Common myeloid progenitor, CD34-positive (primary cell): ENCODE data around the gene ACTN1.

Experiments used
- CTCF ChIA-PET: fragments of 350-600 bp; sonication (Branson Sonifier 250); formaldehyde crosslinking; loops from one replicate; lab custom pipeline; 2021; ENCODE audit warnings: antibody characterized with exemption; lab: Charles Lee
- POLR2A ChIA-PET: fragments of 350-600 bp; sonication (Branson Sonifier 250); formaldehyde crosslinking; loops from one replicate; lab custom pipeline; 2021; ENCODE audit warnings: antibody characterized with exemption; lab: Charles Lee
- DNase-seq, 3 donors: peaks; one replicate each; pipeline versions ENCODE4 v3.0.0 to v3.0.0-alpha.2; 2013
- H3K27ac ChIP-seq, 2 experiments: 1 replicate in 1 of 2; 2 replicates in 1 of 2; pipeline ENCODE4 v1.7.0; 2013; ENCODE audit warnings: inconsistent platforms in 2 of 2, low read length in 2 of 2, mild to moderate bottlenecking in 2 of 2, low read depth in 1 of 2, moderate library complexity in 1 of 2; ENCODE audit not compliant: severe bottlenecking in 2 of 2, insufficient read depth in 1 of 2, poor library complexity in 1 of 2
- H3K27me3 ChIP-seq, 5 experiments: replicated peaks in 2 of 5; 1 replicate in 3 of 5; 2 replicates in 2 of 5; pipeline versions ENCODE4 v1.6.1 to v1.7.0; 2013; ENCODE audit warnings: low read length in 4 of 5, mild to moderate bottlenecking in 2 of 5, moderate library complexity in 2 of 5, inconsistent platforms in 1 of 5; ENCODE audit not compliant: insufficient read depth in 5 of 5, control insufficient read depth in 4 of 5
- H3K36me3 ChIP-seq, 4 experiments: 1 replicate in 2 of 4; 2 replicates in 2 of 4; pipeline versions ENCODE4 v1.6.1 to v1.7.0; 2013; ENCODE audit warnings: low read length in 3 of 4, control low read depth in 1 of 4, mild to moderate bottlenecking in 1 of 4; ENCODE audit not compliant: control insufficient read depth in 4 of 4, insufficient read depth in 4 of 4
- H3K4me1 ChIP-seq, 4 experiments: 1 replicate in 3 of 4; 2 replicates in 1 of 4; pipeline versions ENCODE4 v1.6.1 to v1.7.1; 2013; ENCODE audit warnings: low read length in 3 of 4, mild to moderate bottlenecking in 3 of 4, control low read depth in 1 of 4, inconsistent platforms in 1 of 4, moderate library complexity in 1 of 4; ENCODE audit not compliant: control insufficient read depth in 4 of 4, insufficient read depth in 4 of 4; ENCODE audit errors: control extremely low read depth in 1 of 4
- H3K4me3 ChIP-seq, 7 experiments: 1 replicate in 4 of 7; 2 replicates in 3 of 7; pipeline versions ENCODE4 v1.5.1 to v1.7.0; 2013; ENCODE audit warnings: mild to moderate bottlenecking in 7 of 7, low read length in 6 of 7, moderate library complexity in 6 of 7, inconsistent platforms in 2 of 7, low read depth in 2 of 7, control low read depth in 1 of 7; ENCODE audit not compliant: insufficient read depth in 4 of 7, control insufficient read depth in 1 of 7; ENCODE audit errors: extremely low read depth in 1 of 7
- H3K9me3 ChIP-seq, 5 experiments: 1 replicate in 4 of 5; 2 replicates in 1 of 5; pipeline versions ENCODE4 v1.6.1 to v1.7.1; 2013; ENCODE audit warnings: low read length in 4 of 5, mild to moderate bottlenecking in 2 of 5, inconsistent platforms in 1 of 5, low read depth in 1 of 5, moderate library complexity in 1 of 5; ENCODE audit not compliant: control insufficient read depth in 4 of 5, insufficient read depth in 2 of 5; ENCODE audit errors: control extremely low read depth in 1 of 5
- WGBS: methylation state at CpG from one replicate; pipeline ENCODE4 v1.1.5; 2013; ENCODE audit not compliant: insufficient coverage; 5-methylcytosine and 5-hydroxymethylcytosine counted together

The ACTN1 gene

DNA sequence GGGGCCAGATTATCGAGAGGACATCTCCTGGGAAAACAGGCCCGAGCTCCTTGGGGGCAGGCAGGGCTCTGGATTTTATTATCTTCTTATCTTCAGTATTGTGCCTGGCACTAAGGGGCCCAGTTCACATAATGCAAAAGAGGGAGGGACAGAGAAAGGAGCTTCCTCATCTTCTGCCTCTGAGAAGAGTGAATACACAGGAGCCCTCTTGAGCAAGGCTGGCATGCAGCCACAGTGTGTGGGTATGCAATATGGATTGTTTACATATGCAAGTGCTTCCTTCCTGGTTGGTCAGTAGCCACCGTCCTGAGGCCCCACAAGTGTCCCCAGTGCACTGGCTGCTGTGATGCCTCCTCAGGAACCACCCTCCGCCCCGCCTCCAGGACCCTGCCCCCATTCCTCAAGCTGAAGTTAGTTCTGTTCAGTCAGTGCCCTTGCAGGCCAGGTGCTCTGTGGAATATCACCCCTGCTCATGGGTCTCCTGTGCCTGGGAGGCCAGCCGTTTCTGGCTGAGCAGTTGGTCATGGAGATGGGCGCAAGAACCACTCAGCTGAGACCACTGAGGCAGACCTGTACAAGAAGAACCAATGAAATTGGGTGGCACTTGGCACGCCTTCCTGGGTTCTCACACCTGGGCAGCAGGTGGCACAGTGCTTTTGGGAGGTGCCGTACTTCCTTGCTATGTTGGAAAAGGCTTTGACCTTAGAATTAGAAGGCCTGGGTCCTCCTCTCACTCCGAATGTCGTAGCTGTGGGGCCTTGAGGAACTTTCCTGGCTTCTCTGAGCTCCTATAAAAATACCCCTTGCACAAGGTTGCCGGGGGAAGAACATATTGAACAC, 35.1 kb upstream of the ACTN1 start:
- CTCF ChIA-PET, result interaction anchor here (0.8 to 1.3 kb wide), 5 partner anchors 10 to 165 kb away, joined by 3 to 4 read pairs (median 3); no protein-coding TSS in a partner anchor
- DNase-seq, result peak; percentile 34 to 89 (median 87)

GRCh38 chr14:69012256-69012953, 33.3 kb upstream of the ACTN1 start:
- no peaks in the 10 kb centered on the region for H3K27me3 ChIP-seq
- H3K27ac ChIP-seq, result no peak overlapping the region
- DNase-seq, result no peak
- WGBS, result 100% methylated on average over 2 of the region's 5 CpGs
- H3K9me3 ChIP-seq, result no peaks in the 10 kb centered on the region
- no peaks in the 10 kb centered on the region for H3K36me3 ChIP-seq
- peaks cover 0 to 14% (median 13%) of the 10 kb centered on the region in 4 experiments for H3K4me1 ChIP-seq
- ChIA-PET POLR2A (no interaction called here), CTCF (interaction anchor here (0.6 to 1.4 kb wide), 6 partner anchors 12 to 536 kb away, joined by 3 to 4 read pairs (median 3); no protein-coding TSS in a partner anchor)
- H3K4me3 ChIP-seq, result no peak overlapping the region

More for the DNA sequence above, 35.1 kb upstream of the ACTN1 start:
- 70% methylated on average over 12 of the region's 12 CpGs for WGBS
- Histone ChIP-seq H3K4me3 (no peak overlapping the region), H3K4me1 (peaks cover 0 to 14% (median 13%) of the 10 kb centered on the region in 4 experiments), H3K27me3 (no peaks in the 10 kb centered on the region), H3K9me3 (no peaks in the 10 kb centered on the region), H3K27ac (no peak overlapping the region), H3K36me3 (no peaks in the 10 kb centered on the region)
- POLR2A ChIA-PET, result no interaction called here

DNA sequence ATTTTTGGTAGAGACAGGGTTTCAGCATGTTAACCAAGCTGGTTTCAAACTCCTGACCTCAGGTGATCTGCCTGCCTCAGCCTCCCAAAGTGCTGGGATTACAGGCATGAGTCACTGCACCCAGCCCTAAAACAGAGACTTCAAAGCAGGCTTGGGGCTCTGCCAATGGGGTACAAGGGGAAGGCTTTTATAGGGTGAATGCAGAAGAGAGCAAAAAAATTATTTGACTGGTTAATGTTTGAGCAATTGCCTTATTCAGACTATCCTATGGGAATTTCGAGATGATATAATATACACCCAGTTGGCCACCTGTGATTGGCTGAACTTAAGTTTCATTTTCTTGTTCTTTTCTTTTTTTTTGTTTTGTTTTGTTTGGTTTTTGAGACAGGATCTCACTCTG, 31.5 kb upstream of the ACTN1 start:
- POLR2A ChIA-PET, result no interaction called here
- Histone ChIP-seq H3K4me3 (no peak overlapping the region), H3K27me3 (no peaks in the 10 kb centered on the region), H3K9me3 (no peaks in the 10 kb centered on the region), H3K36me3 (no peaks in the 10 kb centered on the region), H3K27ac (no peak overlapping the region), H3K4me1 (peaks cover 0 to 15% (median 14%) of the 10 kb centered on the region in 4 experiments)
- no peak for DNase-seq
- CTCF ChIA-PET, result interaction anchor here (1.1 to 1.3 kb wide), 2 partner anchors 101 to 142 kb away, joined by 3 read pairs; no protein-coding TSS in a partner anchor
- WGBS, result 100% methylated on average over 1 of the region's 1 CpG

DNA sequence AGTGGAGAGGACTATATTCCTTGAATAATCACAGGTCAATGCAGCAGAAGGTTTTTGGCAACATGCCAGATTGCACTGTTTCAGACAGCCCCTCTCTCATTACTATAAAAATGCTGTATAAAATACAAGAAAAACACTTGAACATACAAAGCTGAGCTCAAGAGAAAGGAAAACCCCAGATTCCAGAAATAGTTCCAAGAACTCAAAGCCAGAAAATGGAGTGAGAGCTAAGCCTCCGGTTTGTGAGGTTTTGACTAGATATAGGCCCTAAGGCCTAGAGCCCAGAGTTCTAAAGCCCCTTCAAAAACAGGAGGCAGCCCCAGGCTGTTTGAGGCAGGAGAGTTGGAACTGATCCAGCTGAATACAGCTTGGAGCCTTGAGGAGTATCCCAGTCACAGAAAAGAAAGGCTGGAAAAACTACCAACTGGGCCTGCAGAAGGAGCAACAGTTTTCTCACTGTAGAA, 29.4 kb upstream of the ACTN1 start:
- CTCF ChIA-PET, result interaction anchor here (0.9 kb wide), 1 partner anchor 23 kb away, joined by 3 read pairs; no protein-coding TSS in a partner anchor
- WGBS, result 100% methylated on average over 1 of the region's 1 CpG

GRCh38 chr14:69006346-69006745, 27.2 kb upstream of the ACTN1 start:
- Histone ChIP-seq H3K4me1 (peaks cover 0 to 2% (median 0%) of the 10 kb centered on the region in 4 experiments), H3K27ac (no peak overlapping the region), H3K4me3 (no peak overlapping the region), H3K9me3 (no peaks in the 10 kb centered on the region), H3K36me3 (no peaks in the 10 kb centered on the region), H3K27me3 (no peaks in the 10 kb centered on the region)
- ChIA-PET CTCF (no interaction called here), POLR2A (no interaction called here)
- 95% methylated on average over 3 of the region's 5 CpGs for WGBS
- no peak for DNase-seq

More for the DNA sequence above, 29.4 kb upstream of the ACTN1 start:
- DNase-seq, result no peak
- Histone ChIP-seq H3K27me3 (no peaks in the 10 kb centered on the region), H3K4me1 (peaks cover 0 to 2% (median 1%) of the 10 kb centered on the region in 4 experiments), H3K27ac (no peak overlapping the region), H3K4me3 (no peak overlapping the region), H3K9me3 (no peaks in the 10 kb centered on the region), H3K36me3 (no peaks in the 10 kb centered on the region)
- POLR2A ChIA-PET, result no interaction called here

DNA sequence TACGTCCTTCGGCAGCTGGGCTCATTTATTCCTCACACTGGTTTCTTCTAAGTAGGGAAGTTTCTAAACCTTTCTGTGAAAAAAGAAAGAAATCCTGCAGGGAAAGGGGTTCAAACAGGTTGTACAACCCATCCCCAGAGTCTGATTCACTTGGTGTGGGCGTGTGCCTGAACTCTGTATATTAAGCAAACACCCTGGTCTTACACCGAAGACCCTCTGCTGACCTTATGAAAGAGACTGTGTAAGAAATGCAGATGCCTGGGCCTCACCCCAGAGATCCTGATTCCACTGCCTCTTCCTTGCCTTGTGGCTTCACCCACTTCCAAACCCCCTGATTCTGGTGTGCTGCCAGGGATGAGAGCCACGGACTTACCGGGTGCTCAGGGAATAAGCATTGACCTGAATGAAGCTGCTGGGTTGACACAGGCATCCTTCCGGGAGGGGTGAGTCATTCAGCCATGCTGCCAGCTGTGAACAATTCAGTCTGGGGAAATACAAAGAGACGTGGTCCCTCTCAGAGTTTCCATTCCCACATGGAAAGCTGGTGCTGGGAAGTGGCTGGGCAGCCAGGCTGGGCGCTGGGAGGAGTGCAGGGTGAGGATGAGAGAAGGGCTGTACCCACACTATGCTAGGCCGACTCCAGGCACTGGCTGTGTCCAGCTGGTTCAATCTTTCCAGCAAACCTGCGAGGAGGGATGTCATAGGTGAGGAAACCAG, 26.5 kb upstream of the ACTN1 start:
- Histone ChIP-seq H3K4me3 (no peak overlapping the region), H3K27ac (no peak overlapping the region), H3K27me3 (no peaks in the 10 kb centered on the region), H3K36me3 (no peaks in the 10 kb centered on the region), H3K9me3 (no peaks in the 10 kb centered on the region), H3K4me1 (peaks cover 0 to 2% (median 0%) of the 10 kb centered on the region in 4 experiments)
- no peak for DNase-seq
- WGBS, result 94% methylated on average over 8 of the region's 11 CpGs
- ChIA-PET CTCF (interaction anchor here (1.1 kb wide), 1 partner anchor 91 kb away, joined by 3 read pairs; no protein-coding TSS in a partner anchor), POLR2A (no interaction called here)
